Lung microvascular endothelial cell (primary cell): ENCODE results near the gene IRX6. TPM values are rescaled to one million over a fixed set of nuclear protein-coding genes. Genes with fewer than 3 reads are reported as not detected.

Experiments used
- DNase-seq, 2 donors: peaks; one replicate each; pipeline versions ENCODE4 v3.0.0 to v3.0.0-alpha.2; 2010; ENCODE audit warnings: low read depth in 2 of 2
- total RNA-seq: library from RNA; depleted of rRNA; stranded (reverse); fragments of >200 nt; gene quantifications from 2 replicates; pipeline ENCODE4 v1.2.1, GENCODE V29; 2014

IRX6 gene
- total RNA-seq, 1 donor from 2014 or later = not detected

DNA sequence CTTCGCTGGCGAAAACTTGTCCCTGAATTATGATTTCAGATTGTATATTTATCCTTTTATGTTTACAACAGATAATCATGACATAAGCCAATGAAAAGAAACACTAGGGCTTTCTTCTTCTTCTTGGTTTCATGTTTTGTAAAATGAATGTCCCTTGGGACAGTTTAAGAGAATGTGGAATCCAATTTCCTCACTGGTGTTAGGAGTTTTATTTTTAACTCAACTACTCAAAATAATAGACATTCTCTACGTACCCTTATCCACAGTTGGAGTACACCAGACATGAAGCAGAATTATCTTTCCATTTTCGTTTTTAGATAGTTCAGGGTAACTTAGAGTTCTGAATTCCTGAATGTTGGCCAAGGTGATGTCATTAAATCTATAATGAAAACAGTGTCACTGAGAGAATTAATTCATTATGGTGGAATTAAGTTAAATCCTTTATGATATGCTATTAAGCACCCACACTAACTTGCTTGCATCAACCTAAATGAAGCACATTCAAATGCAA, 43.4 kb downstream of the IRX6 start:
- DNase-seq = no peak

DNA sequence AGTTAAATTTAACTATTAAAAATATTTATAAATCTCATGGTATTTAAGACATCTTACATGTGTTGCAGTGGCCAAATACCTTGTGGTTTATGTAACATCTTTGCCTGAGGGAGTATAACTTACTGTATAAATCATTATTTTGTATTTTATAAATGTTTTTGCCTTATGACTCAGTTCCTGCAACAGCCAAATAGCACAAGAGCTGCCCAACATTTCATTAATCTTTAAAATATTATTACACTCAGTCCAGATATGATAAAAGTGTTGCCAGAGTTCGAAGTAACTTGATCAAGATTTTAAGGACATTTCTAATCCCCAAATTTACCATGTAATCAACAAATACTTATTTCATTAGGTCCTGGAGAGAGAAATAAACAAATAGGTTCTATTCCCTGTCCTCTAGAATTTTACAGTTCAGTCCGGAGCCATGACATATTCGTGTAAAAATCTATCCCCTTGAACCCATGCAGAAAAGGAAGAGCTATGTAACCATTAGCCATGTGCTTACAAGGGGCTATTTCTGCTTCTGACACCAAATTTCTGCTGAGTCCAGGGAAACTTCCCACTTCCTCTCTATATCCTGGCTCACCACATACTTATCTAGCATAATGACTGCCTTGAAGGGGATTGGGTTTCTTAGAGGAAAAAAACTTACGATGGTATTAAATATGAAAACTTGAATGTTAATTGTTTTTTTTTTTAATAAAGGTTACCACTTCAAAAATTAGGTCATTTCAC, 44.0 kb downstream of the IRX6 start:
- DNase-seq = no peak

DNA sequence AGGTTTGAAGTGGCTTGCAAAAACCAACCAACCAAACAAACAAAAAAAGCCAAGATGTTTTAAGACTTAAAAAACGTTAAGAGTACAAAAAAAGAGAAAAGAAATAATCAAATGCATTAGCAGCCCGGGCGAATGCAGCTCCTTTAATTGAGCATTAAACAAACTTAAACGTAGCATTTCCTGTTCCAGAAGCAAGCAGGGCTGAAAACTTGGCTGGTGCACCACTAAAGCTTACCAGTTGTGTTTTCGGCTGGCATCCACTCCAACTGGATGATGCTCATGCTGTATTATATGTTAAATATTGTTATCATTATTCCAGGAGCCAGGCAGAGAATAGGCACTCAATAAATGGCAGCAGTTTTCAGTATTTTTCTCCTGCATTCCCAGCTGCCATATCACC, 45.1 kb downstream of the IRX6 start:
- DNase-seq = no peak

DNA sequence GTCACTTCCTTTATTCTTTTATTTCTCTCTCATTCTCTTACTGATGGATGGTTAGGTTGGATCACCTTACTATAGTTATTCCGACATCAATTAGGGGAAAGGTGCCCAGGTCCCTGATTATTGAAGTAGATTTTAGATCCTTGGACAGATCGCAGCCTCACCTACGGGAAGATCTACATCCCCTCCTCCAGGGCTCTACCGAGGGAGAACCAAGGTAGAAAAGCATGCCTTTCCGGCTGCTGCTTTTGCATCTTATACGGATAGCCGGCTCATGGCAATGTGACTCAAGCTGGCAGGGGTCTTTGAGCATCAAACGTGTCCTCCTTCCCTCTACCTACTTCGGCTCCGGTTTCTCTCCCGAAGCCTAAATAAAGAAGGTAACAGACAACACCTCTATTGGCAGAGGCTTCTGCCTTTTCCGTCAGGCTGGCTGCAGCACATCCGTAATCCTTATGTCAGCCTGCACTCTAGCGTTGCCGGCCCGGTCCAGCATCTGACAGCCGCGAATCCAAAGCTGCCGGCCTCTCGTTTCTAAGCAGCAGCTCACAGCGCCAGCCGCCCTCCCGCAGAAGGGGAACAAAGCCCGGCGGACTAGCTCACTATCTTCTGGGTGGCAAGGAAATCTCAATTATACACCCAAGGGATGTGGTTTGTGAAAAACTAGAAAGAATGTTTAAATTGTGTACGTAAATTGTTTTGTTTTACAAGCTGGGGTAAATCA, 46.9 kb downstream of the IRX6 start:
- peak; percentile 20 to 36 for DNase-seq

DNA sequence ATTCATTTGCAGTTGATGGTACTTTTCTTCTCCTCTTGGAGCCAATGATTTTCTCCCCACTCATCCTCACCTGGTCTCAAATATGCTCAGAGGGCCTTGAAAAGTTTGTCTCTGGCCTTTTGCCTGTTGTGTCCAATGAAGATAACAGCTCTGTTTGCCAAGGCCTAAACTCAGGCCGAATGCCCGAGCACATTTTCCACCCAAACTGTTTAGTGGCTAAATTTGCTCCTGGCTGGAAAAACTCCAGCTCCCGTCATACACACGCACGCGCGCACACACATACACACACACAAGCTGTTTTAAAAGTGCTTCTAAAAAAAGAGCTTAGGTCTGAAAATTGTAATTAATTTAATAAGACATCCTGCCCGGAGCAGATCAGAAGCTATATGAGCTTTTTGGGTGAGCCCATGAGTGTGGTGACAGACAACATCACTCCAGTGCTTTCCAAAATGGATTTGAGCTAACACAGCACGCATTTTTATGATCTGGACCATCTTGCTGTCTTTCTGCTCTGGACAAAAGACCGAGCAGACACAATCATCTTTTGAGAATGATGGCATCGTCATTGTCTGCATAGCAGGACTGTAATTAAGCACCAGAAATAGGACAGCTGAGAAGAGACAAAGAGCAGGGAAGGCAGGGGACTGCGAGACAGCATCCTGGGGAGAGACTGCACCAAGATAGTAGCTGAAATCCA, 48.9 kb downstream of the IRX6 start:
- DNase-seq = no peak

DNA sequence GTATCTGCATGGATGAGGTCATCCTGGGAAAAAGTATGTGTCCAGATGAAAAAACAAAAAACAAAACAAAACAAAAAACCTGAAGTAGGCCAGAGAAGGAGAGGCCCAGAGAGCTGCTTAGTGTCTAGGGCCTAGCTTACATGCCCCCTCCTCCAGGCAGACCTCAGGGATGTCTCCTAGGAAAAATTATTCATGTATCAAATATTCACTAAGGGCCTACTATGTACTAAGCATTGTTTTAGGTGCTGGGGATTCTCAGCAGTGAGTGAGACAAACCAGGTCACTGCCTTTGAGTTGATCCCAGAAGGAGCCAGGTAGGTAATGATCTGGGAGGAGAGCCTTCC, 49.5 kb downstream of the IRX6 start:
- no peak for DNase-seq

DNA sequence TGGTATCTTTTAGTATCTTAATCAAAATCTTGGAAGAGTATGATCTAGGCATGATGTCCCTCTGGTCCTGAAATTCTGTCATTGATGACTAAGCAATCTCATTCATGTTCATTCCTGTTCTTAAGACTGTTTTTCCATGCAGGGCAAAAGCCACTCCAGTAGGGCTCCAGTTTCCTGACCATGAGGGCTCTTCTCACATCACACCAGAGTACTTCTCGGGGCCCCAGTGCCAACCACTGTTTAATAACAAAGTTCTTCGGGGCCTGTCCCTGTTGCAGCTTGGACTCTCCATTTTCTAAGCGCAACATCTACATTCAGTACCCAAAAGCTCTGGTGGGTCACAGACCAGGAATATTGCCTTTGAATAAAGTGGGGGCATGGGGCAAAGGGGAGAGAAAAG, 52.0 kb downstream of the IRX6 start:
- DNase-seq = no peak

DNA sequence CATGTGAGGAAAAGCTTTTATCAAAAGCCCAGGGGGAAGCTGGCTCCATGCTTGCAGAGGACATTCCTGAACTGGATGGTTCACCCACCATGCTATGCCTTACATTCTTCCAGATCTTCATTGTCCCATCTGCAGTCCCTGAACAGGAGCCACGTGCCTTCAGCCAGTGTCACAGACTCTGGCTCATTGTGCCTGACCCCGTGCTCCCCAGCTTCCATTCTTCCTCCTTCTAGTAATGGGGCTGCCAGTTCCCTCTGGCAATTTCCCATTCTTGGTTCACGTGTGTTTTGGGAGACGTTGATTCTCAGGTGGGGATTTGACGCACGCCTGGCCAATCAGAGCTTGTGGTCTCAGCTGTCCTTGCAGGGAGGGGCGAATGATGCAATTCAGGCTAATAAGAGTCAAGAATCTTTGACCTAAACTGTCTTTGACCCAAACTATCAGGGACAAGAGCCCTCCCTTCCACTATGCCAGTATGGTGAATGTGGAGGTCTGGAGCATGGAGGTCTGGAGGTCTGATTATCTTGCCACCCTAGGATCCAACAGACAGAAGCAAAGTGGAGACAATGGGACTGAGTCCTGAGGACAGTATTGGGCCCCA, 52.7 kb downstream of the IRX6 start:
- no peak for DNase-seq

DNA sequence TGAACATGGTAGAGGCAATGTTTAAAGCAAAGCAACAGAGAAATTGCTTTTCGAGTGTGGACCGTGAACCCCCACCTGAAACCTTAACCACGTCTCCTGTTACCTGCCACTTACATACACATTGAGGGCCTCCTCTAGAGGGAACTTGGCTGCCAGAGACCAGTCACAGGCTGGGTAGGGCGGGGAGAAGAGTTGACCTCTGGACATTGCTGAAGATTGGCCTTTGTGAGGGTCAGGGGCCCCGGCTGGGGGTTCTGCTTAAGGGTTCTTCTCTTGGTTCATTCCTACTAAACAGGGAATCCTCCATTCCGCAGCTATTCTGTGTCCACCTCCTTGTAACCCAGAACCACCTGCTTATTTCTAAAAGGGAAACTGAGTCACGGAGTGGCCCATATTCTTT, 53.8 kb downstream of the IRX6 start:
- DNase-seq = no peak

DNA sequence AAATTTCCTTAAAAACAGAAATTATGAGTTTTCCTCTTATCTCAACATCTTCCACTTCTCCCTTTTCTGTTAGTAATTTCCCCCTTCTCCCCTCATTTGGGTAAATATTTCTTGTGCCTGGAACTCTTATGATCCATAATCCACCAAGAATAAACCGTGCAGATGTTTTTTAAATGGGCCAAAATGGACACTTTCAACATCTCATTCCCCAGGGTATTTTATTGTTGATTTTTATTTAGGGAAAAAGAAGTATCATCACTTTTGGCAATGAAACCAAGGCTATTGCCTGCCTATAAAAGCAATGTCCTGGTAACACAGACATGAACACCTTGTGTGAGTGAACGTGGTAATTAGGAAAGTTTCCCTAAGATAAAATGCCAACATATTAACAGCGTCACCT, 54.6 kb downstream of the IRX6 start:
- no peak for DNase-seq

DNA sequence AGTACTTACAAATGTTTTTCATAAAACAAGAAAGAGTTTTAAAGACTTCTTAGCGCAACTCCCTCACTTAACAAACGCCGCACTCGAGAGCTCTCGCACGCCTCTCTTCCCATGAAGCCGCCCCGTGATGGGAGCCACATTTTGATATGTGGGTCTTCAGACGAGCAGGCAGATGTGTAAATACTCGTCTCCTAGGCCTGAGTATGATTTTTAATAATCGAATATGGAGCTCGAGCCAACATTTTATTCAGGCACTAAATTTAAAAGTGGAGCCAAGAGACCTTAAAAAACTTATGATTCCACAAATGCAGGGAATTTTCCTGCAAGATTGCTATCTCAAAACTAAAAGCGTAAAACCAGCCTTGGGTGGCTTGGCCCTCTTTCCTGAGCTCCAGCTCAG, 55.4 kb downstream of the IRX6 start:
- no peak for DNase-seq

DNA sequence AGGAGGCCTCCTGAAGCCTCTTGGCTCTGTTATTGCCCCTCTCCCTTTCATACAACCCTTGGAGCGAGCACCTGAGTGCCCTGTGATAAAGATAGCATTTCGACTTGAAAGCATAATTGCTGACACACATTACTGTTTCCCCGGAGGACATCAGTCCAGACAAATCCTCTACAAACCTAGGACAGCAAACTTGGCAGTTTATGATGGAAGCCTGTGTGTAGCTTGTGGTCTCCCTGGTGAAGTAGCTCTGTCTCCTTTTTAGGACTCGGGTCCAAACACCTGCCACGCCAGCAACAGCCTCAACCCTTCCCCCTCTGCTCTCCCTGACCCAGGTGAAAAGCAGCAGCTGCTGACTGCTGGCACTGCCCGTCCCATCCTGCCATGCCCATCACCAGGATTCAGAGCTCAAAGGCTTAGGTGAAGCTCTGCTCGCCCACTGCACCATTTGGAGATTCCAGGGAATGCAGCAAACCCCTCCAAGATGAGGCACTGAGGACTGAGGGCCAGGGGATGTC, 55.9 kb downstream of the IRX6 start:
- DNase-seq = no peak

Other genes with a start within 250 kb of the IRX6 start
- gene MMP2, start 155.0 kb downstream of the IRX6 start, total RNA-seq = 14.1 and 24.4 TPM in 2 replicates
- gene LPCAT2, start 184.9 kb downstream of the IRX6 start, total RNA-seq = 2.8 and 8.7 TPM in 2 replicates
- gene CAPNS2, start 242.5 kb downstream of the IRX6 start, total RNA-seq = 0.20 and 0.44 TPM in 2 replicates